ENCODE data around the gene AP4M1. TPM values are rescaled to one million over a fixed set of nuclear protein-coding genes. Genes with fewer than 3 reads are reported as not detected.

AP4M1 gene
- total and polyA plus RNA-seq, 4 donors, result 3.3 to 5.5 (median 4.8) TPM

GRCh38 chr7:100072462-100072861 lies 29.0 kb upstream of the AP4M1 start (continued):
- TF ChIP-seq, protein P1, sequence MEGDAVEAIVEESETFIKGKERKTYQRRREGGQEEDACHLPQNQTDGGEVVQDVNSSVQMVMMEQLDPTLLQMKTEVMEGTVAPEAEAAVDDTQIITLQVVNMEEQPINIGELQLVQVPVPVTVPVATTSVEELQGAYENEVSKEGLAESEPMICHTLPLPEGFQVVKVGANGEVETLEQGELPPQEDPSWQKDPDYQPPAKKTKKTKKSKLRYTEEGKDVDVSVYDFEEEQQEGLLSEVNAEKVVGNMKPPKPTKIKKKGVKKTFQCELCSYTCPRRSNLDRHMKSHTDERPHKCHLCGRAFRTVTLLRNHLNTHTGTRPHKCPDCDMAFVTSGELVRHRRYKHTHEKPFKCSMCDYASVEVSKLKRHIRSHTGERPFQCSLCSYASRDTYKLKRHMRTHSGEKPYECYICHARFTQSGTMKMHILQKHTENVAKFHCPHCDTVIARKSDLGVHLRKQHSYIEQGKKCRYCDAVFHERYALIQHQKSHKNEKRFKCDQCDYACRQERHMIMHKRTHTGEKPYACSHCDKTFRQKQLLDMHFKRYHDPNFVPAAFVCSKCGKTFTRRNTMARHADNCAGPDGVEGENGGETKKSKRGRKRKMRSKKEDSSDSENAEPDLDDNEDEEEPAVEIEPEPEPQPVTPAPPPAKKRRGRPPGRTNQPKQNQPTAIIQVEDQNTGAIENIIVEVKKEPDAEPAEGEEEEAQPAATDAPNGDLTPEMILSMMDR (IDR thresholded peaks at IDR 0.05; ENCODE audit: low read depth, low read length, missing input control), result no peak
- TF ChIP-seq YY1 (IDR thresholded peaks at IDR 0.05) (no peak), GABPA (IDR thresholded peaks at IDR 0.05 in 1 of 2, conservative IDR thresholded peaks at IDR 0.05 in 1 of 2) (no peak), ATF3 (IDR thresholded peaks at IDR 0.05) (no peak), JUND (IDR thresholded peaks at IDR 0.05) (no peak)

GRCh38 chr7:100074841-100075240 lies 26.6 kb upstream of the AP4M1 start:
- Histone ChIP-seq H3K9me3 (ENCODE audit: control insufficient read depth in 4 of 4, low read length in 3 of 4) (peaks cover 20 to 30% (median 22%) of the 10 kb centered on the region in 4 donors), H3K4me3 (ENCODE audit: low read depth in 1 of 3, low read length in 3 of 3) (no peak overlapping the region), H3K4me1 (ENCODE audit: control insufficient read depth in 4 of 4, insufficient read depth in 4 of 4, low read length in 3 of 4) (peaks cover 5 to 15% (median 13%) of the 10 kb centered on the region in 4 donors), H3K36me3 (ENCODE audit: control insufficient read depth in 4 of 4, insufficient read depth in 3 of 4, low read depth in 1 of 4, low read length in 3 of 4) (peaks cover 21 to 75% (median 65%) of the 10 kb centered on the region in 4 donors), H3K9ac (ENCODE audit: low read depth in 1 of 2, low read length in 2 of 2) (no peak overlapping the region), H3K27me3 (ENCODE audit: control insufficient read depth in 4 of 4, insufficient read depth in 4 of 4, low read length in 3 of 4) (no peaks in the 10 kb centered on the region), H3K27ac (ENCODE audit: low read depth in 1 of 2, low read length in 2 of 2) (no peak overlapping the region)
- TF ChIP-seq, protein P1 (IDR thresholded peaks at IDR 0.05; ENCODE audit: low read depth, low read length, missing input control), result no peak
- TF ChIP-seq EGR1 (IDR thresholded peaks at IDR 0.05; ENCODE audit: low read depth in 2 of 2) (no peak), HNF4A (conservative IDR thresholded peaks at IDR 0.05) (no peak), SP1 (IDR thresholded peaks at IDR 0.05) (no peak), MAX (IDR thresholded peaks at IDR 0.05) (no peak), RAD21 (IDR thresholded peaks at IDR 0.05) (no peak), TAF1 (conservative IDR thresholded peaks at IDR 0.05) (no peak), NR2F2 (IDR thresholded peaks at IDR 0.05) (no peak), ZBTB33 (IDR thresholded peaks at IDR 0.05) (no peak), ATF3 (IDR thresholded peaks at IDR 0.05) (no peak), JUND (IDR thresholded peaks at IDR 0.05) (no peak), YY1 (IDR thresholded peaks at IDR 0.05) (no peak), FOXA1 (IDR thresholded peaks at IDR 0.05) (no peak), RXRA (IDR thresholded peaks at IDR 0.05) (no peak), HNF4G (IDR thresholded peaks at IDR 0.05) (no peak), GABPA (IDR thresholded peaks at IDR 0.05 in 1 of 2, conservative IDR thresholded peaks at IDR 0.05 in 1 of 2) (no peak), FOXA2 (IDR thresholded peaks at IDR 0.05) (no peak)
- TF ChIP-seq, protein P2, sequence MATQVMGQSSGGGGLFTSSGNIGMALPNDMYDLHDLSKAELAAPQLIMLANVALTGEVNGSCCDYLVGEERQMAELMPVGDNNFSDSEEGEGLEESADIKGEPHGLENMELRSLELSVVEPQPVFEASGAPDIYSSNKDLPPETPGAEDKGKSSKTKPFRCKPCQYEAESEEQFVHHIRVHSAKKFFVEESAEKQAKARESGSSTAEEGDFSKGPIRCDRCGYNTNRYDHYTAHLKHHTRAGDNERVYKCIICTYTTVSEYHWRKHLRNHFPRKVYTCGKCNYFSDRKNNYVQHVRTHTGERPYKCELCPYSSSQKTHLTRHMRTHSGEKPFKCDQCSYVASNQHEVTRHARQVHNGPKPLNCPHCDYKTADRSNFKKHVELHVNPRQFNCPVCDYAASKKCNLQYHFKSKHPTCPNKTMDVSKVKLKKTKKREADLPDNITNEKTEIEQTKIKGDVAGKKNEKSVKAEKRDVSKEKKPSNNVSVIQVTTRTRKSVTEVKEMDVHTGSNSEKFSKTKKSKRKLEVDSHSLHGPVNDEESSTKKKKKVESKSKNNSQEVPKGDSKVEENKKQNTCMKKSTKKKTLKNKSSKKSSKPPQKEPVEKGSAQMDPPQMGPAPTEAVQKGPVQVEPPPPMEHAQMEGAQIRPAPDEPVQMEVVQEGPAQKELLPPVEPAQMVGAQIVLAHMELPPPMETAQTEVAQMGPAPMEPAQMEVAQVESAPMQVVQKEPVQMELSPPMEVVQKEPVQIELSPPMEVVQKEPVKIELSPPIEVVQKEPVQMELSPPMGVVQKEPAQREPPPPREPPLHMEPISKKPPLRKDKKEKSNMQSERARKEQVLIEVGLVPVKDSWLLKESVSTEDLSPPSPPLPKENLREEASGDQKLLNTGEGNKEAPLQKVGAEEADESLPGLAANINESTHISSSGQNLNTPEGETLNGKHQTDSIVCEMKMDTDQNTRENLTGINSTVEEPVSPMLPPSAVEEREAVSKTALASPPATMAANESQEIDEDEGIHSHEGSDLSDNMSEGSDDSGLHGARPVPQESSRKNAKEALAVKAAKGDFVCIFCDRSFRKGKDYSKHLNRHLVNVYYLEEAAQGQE (IDR thresholded peaks at IDR 0.05), result no peak
- WGBS, result 97% methylated on average over 7 of the region's 7 CpGs
- no peak for DNase-seq (ENCODE audit: low spot score)
